Endothelial cell of umbilical vein (primary cell): ENCODE results near the gene NCLN.

Source experiments
- CTCF ChIP-seq, 2 donors: IDR thresholded peaks; 1 replicate in 1 of 2; 2 replicates in 1 of 2; pipeline ENCODE4 v1.5.1; 2011; ENCODE audit warnings: low read length in 2 of 2, mild to moderate bottlenecking in 2 of 2, moderate library complexity in 2 of 2, control low read depth in 1 of 2, inconsistent platforms in 1 of 2, low read depth in 1 of 2; ENCODE audit not compliant: insufficient read depth in 1 of 2; ENCODE audit errors: extremely low read depth in 1 of 2
- EZH2 ChIP-seq: IDR thresholded peaks from 2 replicates; pipeline ENCODE4 v1.6.1; 2012; ENCODE audit warnings: borderline replicate concordance, low read depth, mild to moderate bottlenecking, moderate library complexity, low read length, inconsistent platforms; ENCODE audit not compliant: severe bottlenecking
- GATA2 ChIP-seq: IDR thresholded peaks from 2 replicates; pipeline ENCODE4 v1.7.0; 2011; ENCODE audit warnings: low read depth, mild to moderate bottlenecking, moderate library complexity, mixed read lengths, low read length; ENCODE audit not compliant: insufficient read length, insufficient read depth
- JUN ChIP-seq: IDR thresholded peaks from 2 replicates; pipeline ENCODE4 v1.6.1; 2011; ENCODE audit warnings: borderline replicate concordance, low read depth; ENCODE audit not compliant: insufficient read length, insufficient read depth
- POLR2A ChIP-seq: IDR thresholded peaks from 2 replicates; pipeline ENCODE4 v1.6.1; 2012; ENCODE audit warnings: low read depth, mild to moderate bottlenecking, control low read depth, low read length
- POLR2AphosphoS5 ChIP-seq: IDR thresholded peaks from 2 replicates; pipeline ENCODE4 v1.6.1; 2012; ENCODE audit warnings: low read depth, mild to moderate bottlenecking, control low read depth, low read length, moderate library complexity; ENCODE audit not compliant: insufficient read depth
- TF ChIP-seq, protein P1 (sequence below): IDR thresholded peaks from 2 replicates; pipeline ENCODE4 v1.6.1; 2011; ENCODE audit not compliant: insufficient read depth, insufficient read length

DNA sequence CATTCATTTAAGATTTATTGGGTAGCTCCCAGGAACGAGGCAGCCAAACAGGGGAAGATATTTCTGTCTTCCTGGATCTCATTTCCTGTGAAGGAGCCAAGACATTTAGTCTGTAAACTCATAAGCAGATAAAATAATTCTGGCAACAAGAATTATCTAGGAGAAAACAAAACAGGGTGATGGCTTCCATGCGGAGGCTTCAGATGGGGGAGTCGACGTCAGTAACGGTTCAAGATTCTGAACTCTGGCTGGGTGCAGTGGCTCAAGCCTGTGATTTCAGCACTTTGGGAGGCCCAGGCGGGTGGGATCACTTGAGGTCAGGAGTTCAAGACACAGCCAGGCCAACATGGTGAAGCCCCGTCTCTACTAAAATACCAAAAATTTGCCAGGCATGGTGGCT is 48.6 kb upstream of the NCLN start:
- TF ChIP-seq POLR2A (no peak), CTCF (IDR thresholded peaks at IDR 0.05; ENCODE audit: extremely low read depth in 1 of 2, insufficient read depth in 1 of 2, low read depth in 1 of 2, low read length in 2 of 2) (no peak), POLR2AphosphoS5 (no peak), EZH2 (no peak), JUN (no peak), GATA2 (no peak)
- TF ChIP-seq, protein P1, sequence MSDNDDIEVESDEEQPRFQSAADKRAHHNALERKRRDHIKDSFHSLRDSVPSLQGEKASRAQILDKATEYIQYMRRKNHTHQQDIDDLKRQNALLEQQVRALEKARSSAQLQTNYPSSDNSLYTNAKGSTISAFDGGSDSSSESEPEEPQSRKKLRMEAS = no peak
